HG03520 (cell line): ENCODE data around the gene TAGLN2.

Source experiments
- ATAC-seq: cut with Tn5 transposase; IDR thresholded peaks from one replicate; pipeline ENCODE4 v1.9.1; 2021; ENCODE audit warnings: mild to moderate bottlenecking, moderate library complexity; ENCODE audit not compliant: unreplicated experiment

Gene TAGLN2

GRCh38 chr1:159936273-159936904 is 11.1 kb upstream of the TAGLN2 start:
- ATAC-seq: no peak

DNA sequence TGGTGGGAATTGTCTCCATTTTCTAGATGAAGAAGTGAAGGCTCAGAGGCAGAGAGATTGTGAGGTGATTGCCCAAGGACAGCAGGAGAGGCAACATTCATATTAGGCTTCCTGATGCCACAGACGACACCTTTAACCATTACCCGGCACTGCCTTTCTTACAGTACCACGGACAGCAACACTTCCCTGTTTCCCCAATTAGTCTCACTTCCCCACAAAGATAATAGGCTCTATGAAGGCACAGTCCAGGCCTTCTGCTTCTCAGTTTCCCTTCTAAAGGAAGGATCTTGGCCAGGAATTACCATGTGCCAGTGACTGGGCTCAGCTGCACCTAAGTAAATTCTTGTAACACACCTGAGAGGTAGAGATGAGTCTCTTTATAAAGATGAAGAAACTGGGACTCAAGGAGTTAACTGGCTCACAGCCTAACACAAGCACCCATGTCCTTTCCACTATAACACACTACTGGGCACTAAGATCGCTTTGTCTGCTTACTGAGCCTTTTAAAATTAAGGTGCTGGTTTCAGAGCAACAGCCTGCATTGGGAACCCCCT is 10.5 kb upstream of the TAGLN2 start:
- ATAC-seq: no peak

GRCh38 chr1:159935305-159935704 is 10.0 kb upstream of the TAGLN2 start:
- ATAC-seq: no peak

GRCh38 chr1:159934136-159935039 is 9.1 kb upstream of the TAGLN2 start:
- no peak for ATAC-seq

- no peak for ATAC-seq
Observed at GRCh38 chr1:159933347-159933746, 8.0 kb upstream of the TAGLN2 start.

DNA sequence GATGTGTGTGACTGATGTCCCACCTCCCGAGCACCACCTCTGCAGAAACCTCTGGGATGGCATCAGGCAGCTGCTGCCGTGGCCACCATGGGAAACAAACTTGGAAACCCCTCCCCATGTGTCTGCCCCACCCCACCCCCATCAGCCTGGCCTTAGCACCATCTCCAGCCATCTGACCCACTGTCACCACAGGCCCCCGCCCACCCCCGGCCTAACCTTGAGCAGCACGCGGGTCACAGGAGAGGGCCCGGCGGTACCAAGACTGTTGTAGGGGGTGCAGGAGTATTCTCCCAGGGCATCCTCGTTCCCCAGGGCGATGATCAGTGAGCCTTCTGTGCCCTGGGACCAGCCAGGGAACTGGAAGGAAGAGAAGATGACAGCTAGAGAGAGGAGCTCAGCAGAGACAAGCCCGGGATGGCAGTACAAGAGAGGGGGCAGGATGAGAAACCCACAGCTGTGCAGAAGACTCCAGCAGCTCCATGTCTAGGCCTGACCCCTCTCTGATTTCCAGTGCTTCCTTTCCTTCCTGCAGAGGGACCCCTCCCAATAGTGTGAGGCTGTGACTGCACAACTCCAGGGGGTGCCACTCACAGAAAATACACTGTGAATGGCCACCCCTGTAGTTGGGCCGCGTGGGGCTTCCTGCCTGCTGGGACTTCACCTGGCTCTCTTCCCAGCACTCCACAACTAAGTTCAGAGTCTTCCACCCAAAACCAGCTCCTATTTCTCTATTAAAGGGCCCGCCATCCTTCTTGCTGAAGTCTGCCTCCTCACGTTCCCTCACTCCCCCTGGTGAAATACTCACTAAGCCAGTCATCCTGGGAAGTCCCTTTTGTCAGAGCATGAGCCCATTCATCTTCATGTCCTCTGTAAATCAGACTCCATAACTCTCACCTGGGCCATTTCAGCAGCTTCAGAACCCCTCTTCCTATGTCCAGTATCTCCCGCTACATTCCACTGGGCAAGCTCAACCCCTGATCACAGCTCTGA is 7.3 kb upstream of the TAGLN2 start:
- no peak for ATAC-seq

GRCh38 chr1:159931795-159932173 is 6.5 kb upstream of the TAGLN2 start:
- no peak for ATAC-seq

- no peak for ATAC-seq
Observed at GRCh38 chr1:159931101-159931794, 5.9 kb upstream of the TAGLN2 start.

DNA sequence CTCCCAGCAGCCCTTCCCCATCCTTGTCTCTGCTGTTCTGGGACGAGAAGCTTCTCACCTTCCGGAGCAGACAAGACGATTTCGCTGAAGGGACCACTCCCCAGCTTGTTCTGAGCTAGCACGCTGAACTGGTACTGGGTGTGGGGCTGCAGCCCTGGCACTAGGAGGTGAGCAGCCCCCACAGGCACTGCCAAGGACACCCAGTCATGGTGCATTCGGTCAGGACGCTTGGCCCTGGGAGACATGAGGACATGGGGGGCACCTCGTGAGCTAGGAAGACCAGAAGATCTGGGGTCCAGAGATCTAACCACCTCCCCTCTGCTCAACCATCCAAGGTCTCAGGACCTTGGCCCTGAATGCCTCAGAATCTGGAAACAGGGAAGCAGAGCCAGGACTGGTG is 5.3 kb upstream of the TAGLN2 start:
- ATAC-seq: no peak

- no peak for ATAC-seq
Observed at GRCh38 chr1:159930216-159930615, 4.9 kb upstream of the TAGLN2 start.

DNA sequence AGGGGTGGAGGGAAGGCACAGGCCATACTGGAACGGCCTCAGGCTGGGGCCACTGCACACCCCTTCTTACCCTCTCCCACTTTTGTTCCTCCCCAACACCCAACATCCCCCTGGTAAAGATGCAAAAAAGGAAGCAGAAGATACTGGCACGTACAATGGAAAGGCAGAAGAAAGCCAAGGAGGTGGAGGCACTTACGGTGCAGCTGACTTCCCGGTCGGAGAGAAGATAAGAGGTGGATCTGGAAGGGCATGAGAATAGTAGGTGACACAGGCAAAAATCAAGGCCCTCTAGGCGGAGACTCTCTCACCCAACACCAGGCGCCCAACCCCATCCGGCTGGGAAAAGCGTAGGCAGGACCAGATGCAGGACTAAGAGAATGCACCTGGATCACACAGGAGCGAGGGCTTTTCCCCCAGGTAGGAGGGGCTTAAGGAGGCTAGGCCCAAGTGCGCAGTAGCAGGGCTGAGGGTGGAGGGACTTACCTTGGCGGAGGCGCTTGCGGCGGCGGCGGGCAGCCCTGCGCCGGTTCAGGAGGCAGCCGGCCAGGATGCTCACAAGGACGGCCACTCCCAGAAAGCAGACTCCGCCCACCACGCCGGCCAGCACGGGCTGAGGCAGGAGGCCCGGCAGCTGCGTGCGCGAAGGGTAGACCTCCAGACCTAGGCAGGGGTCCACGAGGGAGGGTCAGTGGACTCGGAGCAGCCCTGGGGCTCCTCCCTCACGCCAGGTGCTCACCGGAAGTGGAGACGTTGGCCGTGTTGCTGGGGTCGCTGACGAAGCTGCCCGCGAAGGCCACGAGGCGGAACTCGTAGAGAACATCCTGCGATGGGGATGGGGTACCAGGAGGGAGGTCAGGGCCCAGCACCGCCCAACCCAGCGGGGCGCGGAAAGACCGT is 4.1 kb upstream of the TAGLN2 start:
- ATAC-seq: no peak

- ATAC-seq: no peak
Observed at GRCh38 chr1:159928491-159929050, 3.3 kb upstream of the TAGLN2 start.

DNA sequence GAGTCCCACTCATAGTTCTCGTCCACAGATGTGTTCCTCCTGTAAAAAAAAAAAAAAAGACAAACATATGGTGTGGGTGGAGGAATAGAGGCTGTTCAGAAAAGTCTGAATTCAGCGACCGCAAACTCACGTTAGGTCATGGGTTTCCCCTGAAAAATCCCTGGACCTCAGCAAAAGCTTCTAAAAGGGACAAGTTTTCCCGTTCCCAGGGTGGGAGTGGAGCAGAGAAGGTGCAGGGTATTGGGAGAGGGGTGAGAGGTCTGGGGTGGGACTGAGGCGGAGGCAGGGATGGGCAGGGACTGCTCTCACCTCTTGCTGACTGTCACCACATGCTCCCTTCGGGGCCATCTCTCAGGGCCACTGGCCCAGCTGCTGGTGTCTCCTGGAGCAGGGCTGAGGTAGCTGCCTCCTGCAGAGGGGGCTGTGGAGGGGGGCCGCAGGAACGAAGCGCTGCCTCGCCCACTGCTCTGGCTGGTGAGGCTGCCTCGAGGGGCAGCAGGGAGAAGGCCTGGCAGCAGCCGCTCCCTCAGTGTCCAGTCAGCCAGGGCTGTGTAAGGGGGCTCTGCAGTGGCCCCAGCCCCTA is 2.6 kb upstream of the TAGLN2 start:
- ATAC-seq: no peak

GRCh38 chr1:159927211-159927848 is 2.0 kb upstream of the TAGLN2 start:
- no peak for ATAC-seq

DNA sequence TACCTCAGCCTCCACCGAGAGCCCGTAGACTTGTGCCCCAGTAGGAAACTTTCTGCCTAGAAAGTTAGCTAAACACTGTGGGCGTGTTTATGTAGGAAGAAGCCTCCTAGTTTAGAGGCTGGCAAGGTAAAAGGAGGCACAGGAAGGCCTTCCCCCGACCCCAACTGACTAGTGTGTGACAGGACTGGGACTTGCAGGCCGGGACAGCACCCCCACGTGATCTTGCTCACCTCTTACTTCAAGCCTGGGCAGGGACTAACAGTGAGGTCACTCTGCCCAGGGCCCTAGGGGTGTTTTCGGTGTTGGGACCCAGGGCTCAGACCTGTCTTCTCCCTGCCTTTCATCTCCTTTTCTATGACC is 392 bp upstream of the TAGLN2 start:
- ATAC-seq: peak; percentile 0

- ATAC-seq: no peak
Observed at GRCh38 chr1:159924025-159924790, 1.1 kb downstream of the TAGLN2 start.

DNA sequence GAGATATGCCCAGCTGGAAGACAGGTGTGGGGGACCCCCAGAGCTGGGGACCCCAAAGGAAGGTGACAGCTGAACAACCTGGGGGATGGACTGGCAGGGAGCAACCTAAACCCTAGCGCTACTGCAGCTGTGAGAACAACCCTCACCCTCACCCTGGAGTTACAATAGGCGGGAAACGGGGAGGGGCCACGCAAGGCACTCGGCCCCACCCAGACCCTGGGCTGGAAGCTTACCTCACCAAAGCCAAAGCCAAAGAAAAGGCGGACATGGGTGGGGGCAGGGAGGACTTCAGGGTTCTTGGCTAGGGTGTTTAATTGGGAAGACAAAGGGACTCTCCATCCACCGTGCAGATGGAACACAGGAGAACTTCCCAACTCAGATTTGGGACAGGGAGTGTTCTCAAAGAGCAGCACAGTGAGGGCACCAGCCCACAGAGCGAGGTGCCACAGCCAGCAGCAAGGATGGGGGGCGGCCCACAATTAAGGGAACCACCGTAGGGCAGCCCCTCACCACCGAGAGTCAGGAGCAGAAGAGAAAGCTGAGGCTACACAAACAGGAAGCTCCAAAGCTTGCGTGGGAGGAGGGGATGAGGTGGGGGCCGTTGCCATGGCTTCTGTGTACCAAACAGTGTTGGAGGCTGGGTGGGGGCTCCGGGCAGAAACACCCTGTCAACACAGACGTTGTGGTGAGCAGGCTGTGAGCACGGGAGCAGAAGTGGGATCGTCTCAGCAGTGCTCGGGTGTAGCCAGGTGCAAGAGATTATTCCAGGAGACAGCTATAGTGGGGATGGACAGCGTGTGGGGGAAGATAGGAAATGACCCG is 1.9 kb downstream of the TAGLN2 start:
- ATAC-seq: peak; percentile 31
